IMR-90 (cell line): ENCODE results near the gene METTL2B. TPM values are rescaled to one million over a fixed set of nuclear protein-coding genes. Genes with fewer than 3 reads are reported as not detected.
"Not testable (repeated sequence)": the region's sequence is repeated elsewhere in the genome, so short reads cannot be mapped to it uniquely, and the experiment has no call there.

ENCODE experiments used
- ATAC-seq: fragments of 200-7000 bp; cut with Tn5 transposase; 2 replicates; pipeline ENCODE4 v1.9.1; 2020; ENCODE audit warnings: low read depth, mild to moderate bottlenecking, moderate library complexity
- BruUV-seq: library from RNA; stranded (reverse); fragments of 400-500 nt; replicated peaks from 2 replicates; lab custom pipeline; 2021; lab: Mats Ljungman, UMichigan
- CTCF ChIA-PET: fragments of 300-600 bp; formaldehyde crosslinking; extraction: SDS; loops from one replicate; lab custom pipeline; 2021; ENCODE audit warnings: antibody characterized with exemption; lab: Yijun Ruan, JAX
- POLR2A ChIA-PET: fragments of 300-600 bp; sonication (Branson Sonifier 250); formaldehyde crosslinking; loops from one replicate; lab custom pipeline; 2022; ENCODE audit warnings: antibody characterized with exemption; ENCODE audit not compliant: unreplicated experiment; lab: Charles Lee
- DNase-seq: peaks from one replicate; pipeline ENCODE4 v3.0.0; 2013
- H2AFZ ChIP-seq: replicated peaks from 2 replicates; pipeline ENCODE3; 2013; ENCODE audit warnings: low read length, mild to moderate bottlenecking; ENCODE audit not compliant: poor library complexity
- H2AK5ac ChIP-seq: 2 replicates; pipeline ENCODE4 v1.6.1; 2013; ENCODE audit warnings: low read depth, low read length, inconsistent platforms
- H2AK9ac ChIP-seq: replicated peaks from 2 replicates; pipeline ENCODE3; 2013; ENCODE audit warnings: mild to moderate bottlenecking, low read depth, low read length, moderate library complexity; ENCODE audit not compliant: poor library complexity
- H2BK120ac ChIP-seq: 2 replicates; pipeline ENCODE4 v1.6.1; 2013; ENCODE audit warnings: low read depth, low read length, inconsistent platforms
- H2BK15ac ChIP-seq: 3 replicates; pipeline ENCODE4 v1.6.1; 2013; ENCODE audit warnings: low read depth, low read length, inconsistent platforms
- H2BK20ac ChIP-seq: 2 replicates; pipeline ENCODE4 v1.6.1; 2013; ENCODE audit warnings: low read depth, mild to moderate bottlenecking, inconsistent platforms, low read length, moderate library complexity
- H2BK5ac ChIP-seq: 2 replicates; pipeline ENCODE4 v1.6.1; 2013; ENCODE audit warnings: mild to moderate bottlenecking, low read depth, low read length, inconsistent platforms; ENCODE audit not compliant: poor library complexity, severe bottlenecking
- H3K14ac ChIP-seq: replicated peaks from 2 replicates; pipeline ENCODE4 v1.6.1; 2013; ENCODE audit warnings: low read depth, low read length, inconsistent platforms
- H3K18ac ChIP-seq: 2 replicates; pipeline ENCODE4 v1.6.1; 2013; ENCODE audit warnings: low read depth, low read length, control low read depth
- H3K23ac ChIP-seq: 2 replicates; pipeline ENCODE4 v1.6.1; 2013; ENCODE audit warnings: low read depth, low read length, inconsistent platforms
- H3K27ac ChIP-seq: 2 replicates; pipeline ENCODE4 v1.5.1; 2013; ENCODE audit warnings: mild to moderate bottlenecking, control low read depth, low read length; ENCODE audit not compliant: insufficient read depth
- H3K27me3 ChIP-seq: 2 replicates; pipeline ENCODE4 v1.6.1; 2013; ENCODE audit warnings: low read length; ENCODE audit not compliant: control insufficient read depth, insufficient read depth
- H3K36me3 ChIP-seq: 2 replicates; pipeline ENCODE4 v1.6.1; 2013; ENCODE audit warnings: low read length, mixed read lengths; ENCODE audit not compliant: control insufficient read depth, insufficient read depth
- H3K4ac ChIP-seq: 2 replicates; pipeline ENCODE4 v1.6.1; 2013; ENCODE audit warnings: low read depth, low read length, inconsistent platforms
- H3K4me1 ChIP-seq: 2 replicates; pipeline ENCODE4 v1.6.1; 2013; ENCODE audit warnings: low read length, mixed read lengths; ENCODE audit not compliant: control insufficient read depth, insufficient read depth
- H3K4me2 ChIP-seq: 2 replicates; pipeline ENCODE4 v1.6.1; 2013; ENCODE audit warnings: low read depth, mild to moderate bottlenecking, control low read depth, low read length, moderate library complexity
- H3K4me3 ChIP-seq: 2 replicates; pipeline ENCODE4 v1.5.1; 2013; ENCODE audit warnings: low read depth, mild to moderate bottlenecking, control low read depth, low read length, moderate library complexity; ENCODE audit not compliant: insufficient read depth
- H3K56ac ChIP-seq: 2 replicates; pipeline ENCODE4 v1.6.1; 2013; ENCODE audit warnings: low read length, inconsistent platforms; ENCODE audit not compliant: insufficient read depth; ENCODE audit errors: extremely low read depth
- H3K79me1 ChIP-seq, 2 experiments: 2 replicates each; pipeline ENCODE4 v1.6.1; 2013; ENCODE audit warnings: low read length in 2 of 2, inconsistent platforms in 1 of 2, low read depth in 1 of 2
- H3K9ac ChIP-seq: 2 replicates; pipeline ENCODE4 v1.6.1; 2013; ENCODE audit warnings: low read depth, low read length, control low read depth
- H3K9me1 ChIP-seq: 2 replicates; pipeline ENCODE4 v1.6.1; 2013; ENCODE audit warnings: low read length, inconsistent platforms; ENCODE audit not compliant: insufficient read depth
- H3K9me3 ChIP-seq: 2 replicates; pipeline ENCODE4 v1.6.1; 2013; ENCODE audit warnings: low read length; ENCODE audit not compliant: control insufficient read depth, insufficient read depth
- H4K20me1 ChIP-seq: 2 replicates; pipeline ENCODE4 v1.6.1; 2013; ENCODE audit warnings: low read length, inconsistent platforms; ENCODE audit not compliant: insufficient read depth
- H4K5ac ChIP-seq: 2 replicates; pipeline ENCODE4 v1.6.1; 2013; ENCODE audit warnings: mild to moderate bottlenecking, low read depth, low read length, control low read depth
- H4K8ac ChIP-seq, 2 experiments: 2 replicates each; pipeline ENCODE4 v1.6.1; 2013; ENCODE audit warnings: low read depth in 2 of 2, low read length in 2 of 2, control low read depth in 1 of 2, inconsistent platforms in 1 of 2
- H4K91ac ChIP-seq: 2 replicates; pipeline ENCODE4 v1.6.1; 2013; ENCODE audit warnings: low read depth, low read length, inconsistent platforms; ENCODE audit not compliant: insufficient read depth
- WGBS, 2 experiments: methylation state at CpG; one replicate each; pipeline versions ENCODE4 v1.1.5 to v1.1.7; 2013; ENCODE audit warnings: missing lambda C conversion rate in 2 of 2; ENCODE audit not compliant: insufficient read length in 1 of 2; ENCODE audit errors: extremely low coverage in 2 of 2; 5-methylcytosine and 5-hydroxymethylcytosine counted together
- dilution Hi-C: fragments of 300-500 bp; cut with HindIII; formaldehyde crosslinking; loops from one replicate; pipeline ENCODE4 v1.14.3; 2018; ENCODE audit warnings: low sequenced_read_pairs; ENCODE audit not compliant: unreplicated experiment
- in situ Hi-C: fragments of 300-500 bp; cut with MboI; formaldehyde crosslinking; loops from 3 replicates; pipeline ENCODE4 v1.14.3; 2019; ENCODE audit warnings: low sequenced_read_pairs, inconsistent platforms, mixed read lengths
- intact Hi-C: fragments of 100-400 bp; cut with micrococcal nuclease; formaldehyde crosslinking; loops from 2 replicates; pipeline ENCODE4 v1.10.0; 2022
- polyA plus RNA-seq, 3 experiments: library from polyadenylated mRNA; depleted of rRNA; stranded (reverse); fragments of >200 nt; gene quantifications; 2 replicates each; pipeline ENCODE4 v1.2.3, GENCODE V29; 2012; ENCODE audit warnings: low replicate concordance in 1 of 3
- total RNA-seq: library from RNA; depleted of rRNA; stranded (reverse); fragments of >200 nt; gene quantifications from 2 replicates; pipeline ENCODE4 v1.2.3, GENCODE V29; 2012

Gene METTL2B
- total and polyA plus RNA-seq, 2 of the 4 experiments (the other 2 are of a cell fraction) = 18.0 to 34.2 TPM

DNA sequence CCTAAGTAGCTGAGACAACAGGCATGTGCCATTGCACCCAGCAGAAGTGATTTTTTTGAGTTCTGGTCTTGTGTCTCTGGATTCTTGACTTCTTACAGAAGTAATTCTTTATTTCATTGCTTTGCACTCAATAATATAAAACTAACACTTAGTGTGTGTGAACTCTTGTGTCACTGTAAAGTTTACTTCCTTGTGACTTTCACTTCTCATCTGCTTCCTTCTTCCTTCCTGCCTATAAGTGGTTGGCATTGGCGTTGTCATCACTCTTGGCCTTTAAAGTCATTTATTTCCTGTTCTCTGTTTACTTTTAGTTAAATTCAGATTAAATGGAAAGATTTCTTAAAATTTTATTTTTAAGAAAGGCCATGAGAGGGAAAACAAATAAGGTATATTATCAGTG lies 66.8 kb downstream of the METTL2B start:
- in situ Hi-C loops, H3K4ac ChIP-seq, ATAC-seq, H3K9me3 ChIP-seq, H3K9me1 ChIP-seq, BruUV-seq, H3K23ac ChIP-seq, H2AK5ac ChIP-seq, H3K4me3 ChIP-seq, H3K18ac ChIP-seq, DNase-seq, H2BK15ac ChIP-seq, H3K27ac ChIP-seq, H3K14ac ChIP-seq, H4K8ac ChIP-seq, CTCF ChIA-PET, H2AK9ac ChIP-seq, H2BK20ac ChIP-seq, dilution Hi-C loops, H2BK5ac ChIP-seq, H3K9ac ChIP-seq, POLR2A ChIA-PET, H3K4me1 ChIP-seq, H3K56ac ChIP-seq, intact Hi-C loops, H3K4me2 ChIP-seq, H4K5ac ChIP-seq, H2AFZ ChIP-seq, H4K91ac ChIP-seq, H2BK120ac ChIP-seq, H3K27me3 ChIP-seq: not testable (repeated sequence)
- Histone ChIP-seq H3K79me1 (peaks cover 8 to 24% of the 10 kb centered on the region in 2 experiments), H3K36me3 (peaks cover 24% of the 10 kb centered on the region), H4K20me1 (peaks cover 22% of the 10 kb centered on the region)
- no CpG with 5 or more reads among the region's 1 CpG for WGBS, 2 experiments

- ATAC-seq = not testable (repeated sequence)
- no CpG with 5 or more reads among the region's 9 CpGs for WGBS, 2 experiments
These were observed 69.8 kb downstream of the METTL2B start for GRCh38 chr7:128546319-128546851.

More at GRCh38 chr7:128546319-128546851, 69.8 kb downstream of the METTL2B start:
- BruUV-seq, H3K4me1 ChIP-seq, H2BK120ac ChIP-seq, H3K23ac ChIP-seq, H3K14ac ChIP-seq, H3K27me3 ChIP-seq, H3K4me2 ChIP-seq, CTCF ChIA-PET, H4K5ac ChIP-seq, H3K56ac ChIP-seq, intact Hi-C loops, DNase-seq, POLR2A ChIA-PET, H3K4ac ChIP-seq, H2AFZ ChIP-seq, H2BK20ac ChIP-seq, H3K9ac ChIP-seq, H3K9me1 ChIP-seq, H4K91ac ChIP-seq, H2AK9ac ChIP-seq, H3K4me3 ChIP-seq, H2AK5ac ChIP-seq, in situ Hi-C loops, H3K18ac ChIP-seq, H3K9me3 ChIP-seq, H2BK5ac ChIP-seq, dilution Hi-C loops, H3K27ac ChIP-seq, H4K8ac ChIP-seq, H2BK15ac ChIP-seq: not testable (repeated sequence)
- peaks cover 19% of the 10 kb centered on the region for H3K36me3 ChIP-seq
- peaks cover 28% of the 10 kb centered on the region for H4K20me1 ChIP-seq
- peaks cover 11 to 26% of the 10 kb centered on the region in 2 experiments for H3K79me1 ChIP-seq
